K562 (cell line): ENCODE results near the gene IL1B. TPM values are rescaled to one million over a fixed set of nuclear protein-coding genes. Genes with fewer than 3 reads are reported as not detected.
A peak's percentile ranks its signal among the peaks of the same experiment; 100 is the strongest.

Source experiments
- ATAC-seq: fragments of 200-7000 bp; cut with Tn5 transposase; 3 replicates; pipeline ENCODE4 v1.9.1; 2020; ENCODE audit warnings: moderate library complexity
- BruUV-seq: library from RNA; stranded (reverse); fragments of 400-500 nt; replicated peaks from 2 replicates; lab custom pipeline; 2021; lab: Mats Ljungman, UMichigan
- CTCF ChIA-PET: fragments of 300-600 bp; formaldehyde crosslinking; extraction: SDS; loops from one replicate; lab custom pipeline; 2021; ENCODE audit warnings: low intra/inter-chr PET ratio; lab: Yijun Ruan, JAX
- POLR2A ChIA-PET: fragments of 300-600, 350-650 bp; sonication (Branson Sonifier 250); formaldehyde crosslinking; extraction: SDS; loops from one replicate; lab custom pipeline; 2021; ENCODE audit warnings: antibody characterized with exemption, inconsistent platforms; lab: Yijun Ruan, JAX
- DNase-seq, 4 experiments: peaks; one replicate each; pipeline versions ENCODE4 v3.0.0 to v3.0.0-alpha.2; 2011 to 2018; ENCODE audit warnings: low spot score in 3 of 4, mixed read lengths in 3 of 4; ENCODE audit errors: extremely low read depth in 1 of 4
- FAIRE-seq: peaks from 2 replicates; lab custom pipeline; 2011; peaks lifted over from hg19 to GRCh38; lab: Jason Lieb, UNC
- H2AFZ ChIP-seq: 2 replicates; pipeline ENCODE4 v1.6.0; 2011; ENCODE audit warnings: low read depth, low read length, control low read depth, inconsistent platforms
- H3K27ac ChIP-seq: fragments of 200-600 bp; 3 replicates; pipeline ENCODE4 v1.8.0; 2011; ENCODE audit warnings: low read depth, mild to moderate bottlenecking, control low read depth, inconsistent platforms, low read length, moderate library complexity, mixed read lengths; ENCODE audit errors: extremely low read depth
- H3K27me3 ChIP-seq, 2 experiments: fragments of 300-600 bp in 1 of 2; 2 replicates in 1 of 2; 3 replicates in 1 of 2; pipeline versions ENCODE4 v1.6.0 to v1.8.0; 2011; ENCODE audit warnings: inconsistent platforms in 2 of 2, low read length in 2 of 2, mild to moderate bottlenecking in 1 of 2, mixed read lengths in 1 of 2, moderate library complexity in 1 of 2; ENCODE audit not compliant: control insufficient read depth in 2 of 2, insufficient read depth in 2 of 2
- H3K36me3 ChIP-seq: fragments of 300-600 bp; 3 replicates; pipeline ENCODE4 v1.8.0; 2011; ENCODE audit warnings: mild to moderate bottlenecking, low read length, inconsistent platforms; ENCODE audit not compliant: control insufficient read depth, insufficient read depth
- H3K4me1 ChIP-seq, 2 experiments: fragments of 200-600 bp in 1 of 2; replicated peaks in 1 of 2; 2 replicates in 1 of 2; 3 replicates in 1 of 2; pipeline versions ENCODE4 v1.5.1 to v1.8.0; 2011; ENCODE audit warnings: inconsistent platforms in 2 of 2, low read length in 2 of 2, mild to moderate bottlenecking in 1 of 2, mixed read lengths in 1 of 2, moderate library complexity in 1 of 2; ENCODE audit not compliant: control insufficient read depth in 2 of 2, insufficient read depth in 2 of 2
- H3K4me2 ChIP-seq: 2 replicates; pipeline ENCODE4 v1.6.1; 2011; ENCODE audit warnings: low read length, control low read depth, inconsistent platforms, mixed read lengths; ENCODE audit not compliant: insufficient read depth
- H3K4me3 ChIP-seq: fragments of 200-600 bp; sonication (generic), shearing (Covaris generic); 2 replicates; pipeline ENCODE4 v1.5.1; 2016; ENCODE audit warnings: control low read depth, inconsistent platforms
- H3K79me2 ChIP-seq: fragments of 200-600 bp; 3 replicates; pipeline ENCODE4 v1.8.0; 2011; ENCODE audit warnings: low read length, inconsistent platforms; ENCODE audit not compliant: control insufficient read depth, insufficient read depth
- H3K9ac ChIP-seq, 2 experiments: 2 replicates each; pipeline versions ENCODE4 v1.6.0 to v1.6.1; 2011; ENCODE audit warnings: low read depth in 2 of 2, low read length in 2 of 2, control low read depth in 1 of 2, inconsistent platforms in 1 of 2, mild to moderate bottlenecking in 1 of 2, mixed read lengths in 1 of 2; ENCODE audit not compliant: insufficient read depth in 1 of 2
- H3K9me1 ChIP-seq: one replicate; pipeline ENCODE4 v1.6.0; 2011; ENCODE audit warnings: inconsistent platforms, mild to moderate bottlenecking, low read length, moderate library complexity; ENCODE audit not compliant: control insufficient read depth, insufficient read depth
- H3K9me3 ChIP-seq: replicated peaks from 2 replicates; pipeline ENCODE4 v1.5.1; 2011; ENCODE audit warnings: low read depth, low read length, inconsistent platforms; ENCODE audit not compliant: control insufficient read depth, insufficient read depth
- H4K20me1 ChIP-seq: replicated peaks from 2 replicates; pipeline ENCODE4 v1.6.1; 2011; ENCODE audit warnings: low read length, inconsistent platforms, mixed read lengths; ENCODE audit not compliant: control insufficient read depth, insufficient read depth
- KLF10 ChIP-seq: fragments of 250-450 bp; sonication (Bioruptor Pico); IDR thresholded peaks from 2 replicates; pipeline ENCODE4 v1.6.1; 2021; ENCODE audit warnings: matching md5 sums
- MAZ ChIP-seq, 2 experiments: fragments of 450-650 bp in 1 of 2; sonication (generic) in 1 of 2; formaldehyde crosslinking; IDR thresholded peaks in 1 of 2; conservative IDR thresholded peaks in 1 of 2; 2 replicates each; pipeline versions ENCODE4 v1.4.0 to v1.5.0; 2020; ENCODE audit warnings: mild to moderate bottlenecking in 1 of 2, missing genetic modification reagents in 1 of 2
- RCOR1 ChIP-seq, 2 experiments: IDR thresholded peaks; 2 replicates each; pipeline ENCODE4 v1.6.1; 2012; ENCODE audit warnings: low read depth in 2 of 2, low read length in 2 of 2, borderline replicate concordance in 1 of 2, improper control_type of control experiment in 1 of 2
- REST ChIP-seq, 2 experiments: fragments of 450-650 bp; formaldehyde crosslinking in 1 of 2; IDR thresholded peaks; 2 replicates each; pipeline versions ENCODE4 v1.4.0 to v1.6.1; 2014 to 2020; ENCODE audit warnings: mild to moderate bottlenecking in 2 of 2, borderline replicate concordance in 1 of 2, low read depth in 1 of 2
- ZNF165 ChIP-seq: fragments of 250-450 bp; sonication (Bioruptor Pico); IDR thresholded peaks from 2 replicates; pipeline ENCODE4 v1.4.0; 2020; ENCODE audit warnings: borderline replicate concordance
- whole genome bisulfite sequencing: fragments of 100-300 bp; shearing (Covaris generic); methylation state at CpG from one replicate; pipeline ENCODE4 v1.1.6; 2016; ENCODE audit warnings: low coverage, mixed read lengths; ENCODE audit not compliant: insufficient coverage; ENCODE audit errors: missing lambda C conversion rate; 5-methylcytosine and 5-hydroxymethylcytosine counted together
- in situ Hi-C: fragments of 300-500 bp; cut with MboI; formaldehyde crosslinking; loops from 4 replicates; pipeline ENCODE4 v1.15.0; 2018; ENCODE audit warnings: inconsistent platforms, mixed read lengths
- intact Hi-C: fragments of 100-400 bp; cut with micrococcal nuclease; formaldehyde crosslinking; loops from 2 replicates; pipeline ENCODE4 v1.14.2; 2022
- polyA plus RNA-seq, 8 experiments: library from polyadenylated mRNA; depleted of rRNA in 4 of 8; stranded (reverse) in 5 of 8; unstranded in 3 of 8; fragments of >200 nt; fragmentation: Nextera tagmentation in 2 of 8; fragmentation: Illumina TruSeq in 1 of 8; extraction: Ambion mirVana in 2 of 8; extraction: Trizol in 1 of 8; gene quantifications; 2 replicates each; pipeline versions ENCODE4 v1.2.1 to v1.2.3, GENCODE V29; 2011 to 2014; ENCODE audit warnings: inconsistent platforms in 1 of 8, missing spikeins in 1 of 8
- total RNA-seq, 7 experiments: library from RNA; depleted of rRNA in 6 of 7; stranded (reverse); fragments of >200 nt in 6 of 7; fragmentation: Illumina TruSeq in 2 of 7; extraction: Trizol in 2 of 7; gene quantifications; 2 replicates each; pipeline versions ENCODE4 v1.2.1 to v1.2.3, GENCODE V29; 2011 to 2021; ENCODE audit warnings: low replicate concordance in 1 of 7
- TF ChIP-seq, protein P1 (sequence below): fragments of 450-650 bp; formaldehyde crosslinking; IDR thresholded peaks from 2 replicates; pipeline ENCODE4 v1.4.0; 2022; ENCODE audit warnings: mild to moderate bottlenecking, moderate library complexity
- TF ChIP-seq, protein P2 (sequence below), 3 experiments: IDR thresholded peaks in 2 of 3; conservative IDR thresholded peaks in 1 of 3; 2 replicates each; pipeline ENCODE4 v1.5.1; 2011 to 2012; ENCODE audit warnings: low read length in 3 of 3, mild to moderate bottlenecking in 3 of 3, control low read depth in 2 of 3, improper control_type of control experiment in 1 of 3, inconsistent platforms in 1 of 3, low read depth in 1 of 3, mixed read lengths in 1 of 3, moderate library complexity in 1 of 3; ENCODE audit not compliant: insufficient read depth in 2 of 3

IL1B gene
- total and polyA plus RNA-seq, 9 of the 15 experiments (the other 6 are each of a cell fraction or from before 2014, with no cell fraction given) = 0.29 TPM; not detected in 8

DNA sequence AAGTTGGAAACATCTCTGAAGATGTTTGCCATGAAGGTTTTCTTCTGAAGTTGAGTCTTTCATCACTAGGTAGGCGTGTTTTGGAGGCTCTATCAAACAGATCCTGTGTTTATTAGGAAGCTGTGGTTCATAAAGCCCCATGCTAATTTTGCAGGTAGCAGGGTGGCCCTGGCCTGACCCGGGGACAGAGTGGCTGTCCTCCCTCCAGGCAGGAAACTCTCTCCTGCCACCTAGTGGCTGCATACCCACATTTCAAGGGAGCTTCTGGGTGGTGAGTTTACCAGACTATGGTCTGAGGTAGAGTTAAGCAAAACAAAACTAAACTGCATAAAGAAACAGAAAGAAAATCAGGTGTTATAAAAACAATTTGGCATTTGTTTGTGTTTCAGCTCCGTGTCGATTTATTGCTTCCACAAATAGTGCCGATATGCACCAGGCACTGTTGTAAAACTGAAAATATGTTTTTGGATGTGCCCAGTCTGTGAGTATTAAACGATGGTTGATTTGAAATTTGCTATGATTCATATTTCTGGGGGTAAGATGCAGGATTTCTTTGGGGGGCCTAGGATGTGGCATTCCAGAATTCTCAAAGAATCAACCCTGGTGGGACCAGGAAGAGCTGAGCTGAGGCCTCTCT is 48.4 kb upstream of the IL1B start:
- Histone ChIP-seq H3K9me3 (no peaks in the 10 kb centered on the region), H3K4me3 (no peak overlapping the region), H3K4me2 (no peak overlapping the region), H3K27ac (no peak overlapping the region), H3K27me3 (no peaks in the 10 kb centered on the region), H4K20me1 (no peaks in the 10 kb centered on the region), H3K9ac (no peak overlapping the region), H3K36me3 (no peaks in the 10 kb centered on the region), H3K79me2 (no peaks in the 10 kb centered on the region), H3K4me1 (peaks cover 0 to 12% of the 10 kb centered on the region in 2 experiments; a peak in 3 of 5 replicates), H3K9me1 (no peaks in the 10 kb centered on the region), H2AFZ (0 out of 2 replicates have a peak overlapping the region, but pooled peaks have one; percentile 20)
- WGBS = 13% methylated on average over 6 of the region's 6 CpGs
- intact Hi-C loops = loop anchor here (1.0 to 5.0 kb wide), 3 partner anchors 57 to 283 kb away; no protein-coding TSS in a partner anchor
- in situ Hi-C loops = loop anchor here (25.0 kb wide), 1 partner anchor 273 kb away; no protein-coding TSS in a partner anchor
- ChIA-PET CTCF (interaction anchor here (0.5 to 3.0 kb wide), 2 partner anchors 12 to 136 kb away, joined by 3 to 46 read pairs; no protein-coding TSS in a partner anchor), POLR2A (interaction anchor here (0.6 to 1.6 kb wide), 6 partner anchors 9 to 159 kb away, joined by 3 to 5 read pairs (median 4); no protein-coding TSS in a partner anchor)
- ATAC-seq = peak; percentile 97
- no TSS peak for BruUV-seq
- peak; percentile 78 to 92 (median 89) for DNase-seq
- FAIRE-seq = peak; percentile 86
- TF ChIP-seq MAZ (CRISPR knock-in tag; conservative IDR thresholded peaks at IDR 0.05 in 1 of 2, IDR thresholded peaks at IDR 0.05 in 1 of 2) (peak; percentile 28 to 29; a peak in 1 of 4 replicates), ZNF165 (CRISPR knock-in tag) (0 out of 2 replicates have a peak, but pooled peaks have one; percentile 13), RCOR1 (IDR thresholded peaks at IDR 0.05; ENCODE audit: borderline replicate concordance in 1 of 2, low read depth in 2 of 2, low read length in 2 of 2) (peak in 1 of 2 experiments; percentile 55; a peak in 1 of 4 replicates), REST (IDR thresholded peaks at IDR 0.05; ENCODE audit: borderline replicate concordance) (peak; percentile 92), REST (CRISPR knock-in tag; IDR thresholded peaks at IDR 0.05; ENCODE audit: low read depth) (no peak), KLF10 (CRISPR knock-in tag) (no peak)
- TF ChIP-seq, protein P1, sequence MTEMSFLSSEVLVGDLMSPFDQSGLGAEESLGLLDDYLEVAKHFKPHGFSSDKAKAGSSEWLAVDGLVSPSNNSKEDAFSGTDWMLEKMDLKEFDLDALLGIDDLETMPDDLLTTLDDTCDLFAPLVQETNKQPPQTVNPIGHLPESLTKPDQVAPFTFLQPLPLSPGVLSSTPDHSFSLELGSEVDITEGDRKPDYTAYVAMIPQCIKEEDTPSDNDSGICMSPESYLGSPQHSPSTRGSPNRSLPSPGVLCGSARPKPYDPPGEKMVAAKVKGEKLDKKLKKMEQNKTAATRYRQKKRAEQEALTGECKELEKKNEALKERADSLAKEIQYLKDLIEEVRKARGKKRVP (CRISPR knock-in tag) = no peak
- TF ChIP-seq, protein P2, sequence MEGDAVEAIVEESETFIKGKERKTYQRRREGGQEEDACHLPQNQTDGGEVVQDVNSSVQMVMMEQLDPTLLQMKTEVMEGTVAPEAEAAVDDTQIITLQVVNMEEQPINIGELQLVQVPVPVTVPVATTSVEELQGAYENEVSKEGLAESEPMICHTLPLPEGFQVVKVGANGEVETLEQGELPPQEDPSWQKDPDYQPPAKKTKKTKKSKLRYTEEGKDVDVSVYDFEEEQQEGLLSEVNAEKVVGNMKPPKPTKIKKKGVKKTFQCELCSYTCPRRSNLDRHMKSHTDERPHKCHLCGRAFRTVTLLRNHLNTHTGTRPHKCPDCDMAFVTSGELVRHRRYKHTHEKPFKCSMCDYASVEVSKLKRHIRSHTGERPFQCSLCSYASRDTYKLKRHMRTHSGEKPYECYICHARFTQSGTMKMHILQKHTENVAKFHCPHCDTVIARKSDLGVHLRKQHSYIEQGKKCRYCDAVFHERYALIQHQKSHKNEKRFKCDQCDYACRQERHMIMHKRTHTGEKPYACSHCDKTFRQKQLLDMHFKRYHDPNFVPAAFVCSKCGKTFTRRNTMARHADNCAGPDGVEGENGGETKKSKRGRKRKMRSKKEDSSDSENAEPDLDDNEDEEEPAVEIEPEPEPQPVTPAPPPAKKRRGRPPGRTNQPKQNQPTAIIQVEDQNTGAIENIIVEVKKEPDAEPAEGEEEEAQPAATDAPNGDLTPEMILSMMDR (IDR thresholded peaks at IDR 0.05 in 2 of 3, conservative IDR thresholded peaks at IDR 0.05 in 1 of 3; ENCODE audit: insufficient read depth in 2 of 3, low read depth in 1 of 3, low read length in 3 of 3) = peak; percentile 81 to 93 (median 92)
